Neural cell (in vitro differentiated cells): ENCODE results near the gene SRPX2. TPM values are rescaled to one million over a fixed set of nuclear protein-coding genes. Genes with fewer than 3 reads are reported as not detected.

Experiments used
- H2AFZ ChIP-seq: fragments of 200-600, 300-800 bp; sonication (generic), shearing (Covaris generic); 2 replicates; pipeline ENCODE4 v1.6.0; 2014; ENCODE audit warnings: low read depth, mild to moderate bottlenecking, antibody characterized with exemption, low read length, moderate library complexity
- H3F3A ChIP-seq: fragments of 200-600 bp; shearing (Covaris generic); 2 replicates; pipeline ENCODE4 v1.6.1; 2016; ENCODE audit warnings: mild to moderate bottlenecking, moderate library complexity, mixed read lengths, antibody characterized with exemption, low read length; ENCODE audit not compliant: insufficient read depth, poor library complexity, severe bottlenecking
- H3K27ac ChIP-seq: fragments of 200-600, 300-800 bp; sonication (generic), shearing (Covaris generic); 2 replicates; pipeline ENCODE4 v1.5.1; 2014; ENCODE audit warnings: mild to moderate bottlenecking, low read length, moderate library complexity
- H3K27me3 ChIP-seq: fragments of 300-800, 200-600 bp; sonication (generic), shearing (Covaris generic); 2 replicates; pipeline ENCODE4 v1.6.0; 2014; ENCODE audit warnings: mild to moderate bottlenecking, low read depth, low read length, moderate library complexity; ENCODE audit not compliant: insufficient read depth
- H3K36me3 ChIP-seq: fragments of 300-800, 200-600 bp; sonication (generic), shearing (Covaris generic); 2 replicates; pipeline ENCODE4 v1.5.1; 2014; ENCODE audit warnings: mild to moderate bottlenecking, antibody characterized with exemption, low read length, moderate library complexity; ENCODE audit not compliant: insufficient read depth
- H3K4me2 ChIP-seq: fragments of 300-800, 200-600 bp; sonication (generic), shearing (Covaris generic); 2 replicates; pipeline ENCODE4 v1.6.0; 2014; ENCODE audit warnings: mild to moderate bottlenecking, low read length
- H3K4me3 ChIP-seq: fragments of 300-800, 200-600 bp; sonication (generic), shearing (Covaris generic); 2 replicates; pipeline ENCODE4 v1.5.1; 2014; ENCODE audit warnings: mild to moderate bottlenecking, low read length, moderate library complexity
- H3K79me2 ChIP-seq: fragments of 200-600 bp; shearing (Covaris generic); replicated peaks from 2 replicates; pipeline ENCODE4 v1.6.0; 2014; ENCODE audit warnings: mild to moderate bottlenecking, low read length, moderate library complexity; ENCODE audit not compliant: insufficient read depth
- H3K9ac ChIP-seq: fragments of 300-800, 200-600 bp; sonication (generic), shearing (Covaris generic); 2 replicates; pipeline ENCODE4 v1.6.1; 2016; ENCODE audit warnings: mild to moderate bottlenecking, low read length, mixed read lengths
- H3K9me2 ChIP-seq: fragments of 200-600 bp; shearing (Covaris generic); 2 replicates; pipeline ENCODE4 v1.6.1; 2016; ENCODE audit warnings: mild to moderate bottlenecking, low read length, mixed read lengths; ENCODE audit not compliant: insufficient read depth
- H3K9me3 ChIP-seq: fragments of 200-600, 300-800 bp; sonication (generic), shearing (Covaris generic); 2 replicates; pipeline ENCODE4 v1.6.1; 2016; ENCODE audit warnings: mild to moderate bottlenecking, mixed run types, low read length, moderate library complexity, mixed read lengths
- H4K20me1 ChIP-seq: fragments of 200-600 bp; shearing (Covaris generic); 2 replicates; pipeline ENCODE4 v1.6.1; 2016; ENCODE audit warnings: mild to moderate bottlenecking, mixed run types; ENCODE audit not compliant: insufficient read depth
- CTCF ChIP-seq: fragments of 450-650 bp; IDR thresholded peaks from 2 replicates; pipeline ENCODE4 v1.5.1; 2014; ENCODE audit warnings: antibody characterized with exemption, mild to moderate bottlenecking, moderate library complexity; ENCODE audit not compliant: poor library complexity, severe bottlenecking
- EP300 ChIP-seq: fragments of 450-650 bp; conservative IDR thresholded peaks from 2 replicates; pipeline ENCODE4 v1.6.1; 2014; ENCODE audit warnings: antibody characterized with exemption, mild to moderate bottlenecking, moderate library complexity; ENCODE audit not compliant: poor library complexity, severe bottlenecking
- EZH2 ChIP-seq: fragments of 200-600, 300-800 bp; shearing (Covaris generic), sonication (generic); IDR thresholded peaks from 2 replicates; pipeline ENCODE4 v1.6.1; 2014; ENCODE audit warnings: antibody characterized with exemption, low read length, borderline replicate concordance, mild to moderate bottlenecking; ENCODE audit not compliant: insufficient read depth, poor library complexity, severe bottlenecking
- MXI1 ChIP-seq: fragments of 450-650 bp; conservative IDR thresholded peaks from 2 replicates; pipeline ENCODE4 v1.6.1; 2014; ENCODE audit warnings: antibody characterized with exemption, mild to moderate bottlenecking; ENCODE audit not compliant: poor library complexity, severe bottlenecking
- POLR2AphosphoS5 ChIP-seq: IDR thresholded peaks from 2 replicates; pipeline ENCODE4 v1.6.1; 2012
- RAD21 ChIP-seq: fragments of 450-650 bp; conservative IDR thresholded peaks from 2 replicates; pipeline ENCODE4 v1.6.1; 2014; ENCODE audit warnings: antibody characterized with exemption, mild to moderate bottlenecking, moderate library complexity
- REST ChIP-seq: IDR thresholded peaks from 2 replicates; pipeline ENCODE4 v1.6.1; 2012; ENCODE audit warnings: borderline replicate concordance
- SMC3 ChIP-seq: fragments of 450-650 bp; conservative IDR thresholded peaks from 2 replicates; pipeline ENCODE4 v1.6.1; 2014; ENCODE audit warnings: antibody characterized with exemption, mild to moderate bottlenecking, moderate library complexity; ENCODE audit not compliant: poor library complexity
- polyA plus RNA-seq: library from polyadenylated mRNA; depleted of rRNA; stranded (reverse); fragments of >200 nt; gene quantifications from 2 replicates; pipeline ENCODE4 v1.2.3, GENCODE V29; 2014

SRPX2 gene
- polyA plus RNA-seq, 1 donor from 2014 or later, result 0.59 TPM

- Histone ChIP-seq H3F3A (no peaks in the 10 kb centered on the region), H4K20me1 (no peaks in the 10 kb centered on the region), H3K4me3 (no peak overlapping the region), H3K79me2 (no peaks in the 10 kb centered on the region), H3K36me3 (no peaks in the 10 kb centered on the region), H3K9ac (no peak overlapping the region), H3K9me2 (no peaks in the 10 kb centered on the region), H3K27me3 (no peaks in the 10 kb centered on the region), H3K9me3 (no peaks in the 10 kb centered on the region), H2AFZ (no peak overlapping the region), H3K4me2 (no peak overlapping the region), H3K27ac (no peak overlapping the region)
- no peak for TF ChIP-seq CTCF
- no peak for TF ChIP-seq RAD21
- no peak for TF ChIP-seq SMC3
- no peak for TF ChIP-seq POLR2AphosphoS5
- no peak for TF ChIP-seq REST
- TF ChIP-seq MXI1, result no peak
- no peak for TF ChIP-seq EZH2
- no peak for TF ChIP-seq EP300
These were observed 15.6 kb downstream of the SRPX2 start for GRCh38 chrX:100659431-100660137.

- Histone ChIP-seq H3K4me3 (no peak overlapping the region), H3K79me2 (no peaks in the 10 kb centered on the region), H3K27ac (no peak overlapping the region), H3K4me2 (no peak overlapping the region), H2AFZ (no peak overlapping the region), H4K20me1 (no peaks in the 10 kb centered on the region), H3K36me3 (no peaks in the 10 kb centered on the region), H3K9me3 (no peaks in the 10 kb centered on the region), H3K9me2 (no peaks in the 10 kb centered on the region), H3K9ac (no peak overlapping the region), H3K27me3 (no peaks in the 10 kb centered on the region), H3F3A (no peaks in the 10 kb centered on the region)
- TF ChIP-seq REST, result no peak
These were observed 18.2 kb downstream of the SRPX2 start for GRCh38 chrX:100662170-100662569.
